ENCODE data around the gene APEX1. TPM values are rescaled to one million over a fixed set of nuclear protein-coding genes. Genes with fewer than 3 reads are reported as not detected.

The APEX1 gene
- total RNA-seq, 1 experiment from 2014 or later, result 324 TPM

GRCh38 chr14:20416223-20416622 lies 38.8 kb upstream of the APEX1 start (continued):
- TF ChIP-seq ZNF512 (CRISPR knock-in tag; IDR thresholded peaks at IDR 0.05; ENCODE audit: borderline replicate concordance) (no peak), AR (CRISPR knock-in tag; IDR thresholded peaks at IDR 0.05) (no peak), ESRRA (CRISPR knock-in tag; IDR thresholded peaks at IDR 0.05; ENCODE audit: borderline replicate concordance) (no peak), FOXJ3 (CRISPR knock-in tag; IDR thresholded peaks at IDR 0.05; ENCODE audit: borderline replicate concordance) (no peak), SOX15 (CRISPR knock-in tag; IDR thresholded peaks at IDR 0.05) (no peak), CREM (CRISPR knock-in tag; IDR thresholded peaks at IDR 0.05) (no peak), TEAD4 (CRISPR knock-in tag; IDR thresholded peaks at IDR 0.05) (no peak), NFATC4 (CRISPR knock-in tag; IDR thresholded peaks at IDR 0.05) (no peak), ARID4B (CRISPR knock-in tag; IDR thresholded peaks at IDR 0.05; ENCODE audit: borderline replicate concordance) (no peak)
- TF ChIP-seq, protein P1, sequence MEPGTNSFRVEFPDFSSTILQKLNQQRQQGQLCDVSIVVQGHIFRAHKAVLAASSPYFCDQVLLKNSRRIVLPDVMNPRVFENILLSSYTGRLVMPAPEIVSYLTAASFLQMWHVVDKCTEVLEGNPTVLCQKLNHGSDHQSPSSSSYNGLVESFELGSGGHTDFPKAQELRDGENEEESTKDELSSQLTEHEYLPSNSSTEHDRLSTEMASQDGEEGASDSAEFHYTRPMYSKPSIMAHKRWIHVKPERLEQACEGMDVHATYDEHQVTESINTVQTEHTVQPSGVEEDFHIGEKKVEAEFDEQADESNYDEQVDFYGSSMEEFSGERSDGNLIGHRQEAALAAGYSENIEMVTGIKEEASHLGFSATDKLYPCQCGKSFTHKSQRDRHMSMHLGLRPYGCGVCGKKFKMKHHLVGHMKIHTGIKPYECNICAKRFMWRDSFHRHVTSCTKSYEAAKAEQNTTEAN (CRISPR knock-in tag; IDR thresholded peaks at IDR 0.05), result no peak

DNA sequence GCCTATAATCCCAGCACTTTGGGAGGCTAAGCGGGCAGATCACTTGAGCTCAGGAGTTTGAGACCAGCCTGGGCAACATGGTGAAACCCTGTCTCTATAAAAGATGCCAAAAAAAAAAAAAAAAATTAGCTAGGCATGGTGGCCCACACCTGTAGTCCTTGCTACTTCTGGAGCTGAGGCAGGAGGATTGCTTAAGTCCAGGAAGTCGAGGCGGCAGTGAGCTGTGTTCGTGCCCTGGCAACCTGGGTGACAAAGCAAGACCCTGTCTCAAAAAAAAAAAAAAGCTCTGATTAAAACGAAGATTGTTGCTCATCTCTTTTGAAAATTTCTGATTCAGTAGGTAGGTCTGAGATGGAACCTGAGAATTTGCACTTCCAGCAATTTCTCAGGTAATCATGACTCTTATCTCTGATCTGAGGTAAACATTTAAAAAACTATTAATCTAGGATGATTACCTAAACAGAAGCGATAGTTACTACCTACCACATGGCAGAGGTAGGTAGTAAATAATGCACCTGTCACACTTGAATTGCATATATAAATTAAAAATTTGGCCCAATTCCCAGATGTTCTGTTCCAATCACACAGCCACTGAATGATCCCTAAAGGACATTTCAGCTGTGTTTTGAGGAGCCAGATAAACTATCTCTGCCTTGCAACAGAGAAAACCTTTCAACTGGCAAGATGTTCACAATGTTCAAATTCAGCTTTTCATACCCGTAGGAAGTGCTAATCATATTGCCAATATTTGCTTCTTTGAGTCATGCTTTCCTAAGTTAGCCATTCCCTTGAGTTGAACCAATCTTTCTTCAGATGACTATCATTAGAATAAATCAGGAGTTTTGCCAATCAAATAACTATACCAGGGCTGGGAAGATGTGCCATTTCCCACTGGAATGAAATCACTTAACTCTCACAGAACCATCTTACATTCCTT lies 37.5 kb upstream of the APEX1 start:
- DNase-seq (ENCODE audit: low spot score) (no peak), ATAC-seq (no peak)
- no peaks in the 10 kb centered on the region; the same call in 1 of the 2 replicates for H3K27me3 Mint-ChIP-seq (ENCODE audit: low read depth)
- H3K27ac Mint-ChIP-seq, result no peak overlapping the region
- no peak for TF ChIP-seq ZMAT4 (CRISPR knock-in tag; IDR thresholded peaks at IDR 0.05)
- no peak for TF ChIP-seq ZNF425 (CRISPR knock-in tag; conservative IDR thresholded peaks at IDR 0.05)
- TF ChIP-seq ZNF423 (CRISPR knock-in tag; IDR thresholded peaks at IDR 0.05), result no peak
- no peak for TF ChIP-seq ZNF219 (CRISPR knock-in tag; IDR thresholded peaks at IDR 0.05; ENCODE audit: borderline replicate concordance)
- no peak for TF ChIP-seq HMGA2 (CRISPR knock-in tag; IDR thresholded peaks at IDR 0.05)
- ChIA-PET POLR2A (interaction anchor here (0.6 kb wide), 1 partner anchor 66 kb away, joined by 4 read pairs; no protein-coding TSS in a partner anchor), CTCF (interaction anchor here (1.0 kb wide), 1 partner anchor 37 kb away, joined by 5 read pairs; the partner anchor contains the start of genes APEX1 and OSGEP)
- H3K4me3 Mint-ChIP-seq, result no peak overlapping the region
- peaks cover 21% of the 10 kb centered on the region for H3K4me1 Mint-ChIP-seq
- no peaks in the 10 kb centered on the region for H3K36me3 Mint-ChIP-seq
- H3K9me3 Mint-ChIP-seq, result no peaks in the 10 kb centered on the region
